Neural cell (in vitro differentiated cells): ENCODE data around the gene KRT36. TPM values are rescaled to one million over a fixed set of nuclear protein-coding genes. Genes with fewer than 3 reads are reported as not detected.

Source experiments
- H2AFZ ChIP-seq: fragments of 200-600, 300-800 bp; sonication (generic), shearing (Covaris generic); 2 replicates; pipeline ENCODE4 v1.6.0; 2014; ENCODE audit warnings: low read depth, mild to moderate bottlenecking, antibody characterized with exemption, low read length, moderate library complexity
- H3F3A ChIP-seq: fragments of 200-600 bp; shearing (Covaris generic); 2 replicates; pipeline ENCODE4 v1.6.1; 2016; ENCODE audit warnings: mild to moderate bottlenecking, moderate library complexity, mixed read lengths, antibody characterized with exemption, low read length; ENCODE audit not compliant: insufficient read depth, poor library complexity, severe bottlenecking
- H3K27ac ChIP-seq: fragments of 200-600, 300-800 bp; sonication (generic), shearing (Covaris generic); 2 replicates; pipeline ENCODE4 v1.5.1; 2014; ENCODE audit warnings: mild to moderate bottlenecking, low read length, moderate library complexity
- H3K27me3 ChIP-seq: fragments of 300-800, 200-600 bp; sonication (generic), shearing (Covaris generic); 2 replicates; pipeline ENCODE4 v1.6.0; 2014; ENCODE audit warnings: mild to moderate bottlenecking, low read depth, low read length, moderate library complexity; ENCODE audit not compliant: insufficient read depth
- H3K36me3 ChIP-seq: fragments of 300-800, 200-600 bp; sonication (generic), shearing (Covaris generic); 2 replicates; pipeline ENCODE4 v1.5.1; 2014; ENCODE audit warnings: mild to moderate bottlenecking, antibody characterized with exemption, low read length, moderate library complexity; ENCODE audit not compliant: insufficient read depth
- H3K4me2 ChIP-seq: fragments of 300-800, 200-600 bp; sonication (generic), shearing (Covaris generic); 2 replicates; pipeline ENCODE4 v1.6.0; 2014; ENCODE audit warnings: mild to moderate bottlenecking, low read length
- H3K4me3 ChIP-seq: fragments of 300-800, 200-600 bp; sonication (generic), shearing (Covaris generic); 2 replicates; pipeline ENCODE4 v1.5.1; 2014; ENCODE audit warnings: mild to moderate bottlenecking, low read length, moderate library complexity
- H3K79me2 ChIP-seq: fragments of 200-600 bp; shearing (Covaris generic); replicated peaks from 2 replicates; pipeline ENCODE4 v1.6.0; 2014; ENCODE audit warnings: mild to moderate bottlenecking, low read length, moderate library complexity; ENCODE audit not compliant: insufficient read depth
- H3K9ac ChIP-seq: fragments of 300-800, 200-600 bp; sonication (generic), shearing (Covaris generic); 2 replicates; pipeline ENCODE4 v1.6.1; 2016; ENCODE audit warnings: mild to moderate bottlenecking, low read length, mixed read lengths
- H3K9me2 ChIP-seq: fragments of 200-600 bp; shearing (Covaris generic); 2 replicates; pipeline ENCODE4 v1.6.1; 2016; ENCODE audit warnings: mild to moderate bottlenecking, low read length, mixed read lengths; ENCODE audit not compliant: insufficient read depth
- H3K9me3 ChIP-seq: fragments of 200-600, 300-800 bp; sonication (generic), shearing (Covaris generic); 2 replicates; pipeline ENCODE4 v1.6.1; 2016; ENCODE audit warnings: mild to moderate bottlenecking, mixed run types, low read length, moderate library complexity, mixed read lengths
- H4K20me1 ChIP-seq: fragments of 200-600 bp; shearing (Covaris generic); 2 replicates; pipeline ENCODE4 v1.6.1; 2016; ENCODE audit warnings: mild to moderate bottlenecking, mixed run types; ENCODE audit not compliant: insufficient read depth
- EP300 ChIP-seq: fragments of 450-650 bp; conservative IDR thresholded peaks from 2 replicates; pipeline ENCODE4 v1.6.1; 2014; ENCODE audit warnings: antibody characterized with exemption, mild to moderate bottlenecking, moderate library complexity; ENCODE audit not compliant: poor library complexity, severe bottlenecking
- EZH2 ChIP-seq: fragments of 200-600, 300-800 bp; shearing (Covaris generic), sonication (generic); IDR thresholded peaks from 2 replicates; pipeline ENCODE4 v1.6.1; 2014; ENCODE audit warnings: antibody characterized with exemption, low read length, borderline replicate concordance, mild to moderate bottlenecking; ENCODE audit not compliant: insufficient read depth, poor library complexity, severe bottlenecking
- MXI1 ChIP-seq: fragments of 450-650 bp; conservative IDR thresholded peaks from 2 replicates; pipeline ENCODE4 v1.6.1; 2014; ENCODE audit warnings: antibody characterized with exemption, mild to moderate bottlenecking; ENCODE audit not compliant: poor library complexity, severe bottlenecking
- POLR2AphosphoS5 ChIP-seq: IDR thresholded peaks from 2 replicates; pipeline ENCODE4 v1.6.1; 2012
- RAD21 ChIP-seq: fragments of 450-650 bp; conservative IDR thresholded peaks from 2 replicates; pipeline ENCODE4 v1.6.1; 2014; ENCODE audit warnings: antibody characterized with exemption, mild to moderate bottlenecking, moderate library complexity
- REST ChIP-seq: IDR thresholded peaks from 2 replicates; pipeline ENCODE4 v1.6.1; 2012; ENCODE audit warnings: borderline replicate concordance
- SMC3 ChIP-seq: fragments of 450-650 bp; conservative IDR thresholded peaks from 2 replicates; pipeline ENCODE4 v1.6.1; 2014; ENCODE audit warnings: antibody characterized with exemption, mild to moderate bottlenecking, moderate library complexity; ENCODE audit not compliant: poor library complexity
- TAF1 ChIP-seq: IDR thresholded peaks from 2 replicates; pipeline ENCODE4 v1.6.1; 2012; ENCODE audit warnings: low read depth
- polyA plus RNA-seq: library from polyadenylated mRNA; depleted of rRNA; stranded (reverse); fragments of >200 nt; gene quantifications from 2 replicates; pipeline ENCODE4 v1.2.3, GENCODE V29; 2014
- TF ChIP-seq, protein P1 (sequence below): fragments of 450-650 bp; IDR thresholded peaks from 2 replicates; pipeline ENCODE4 v1.5.1; 2014; ENCODE audit warnings: antibody characterized with exemption, mild to moderate bottlenecking, moderate library complexity; ENCODE audit not compliant: poor library complexity, severe bottlenecking

Gene KRT36
- polyA plus RNA-seq, 1 donor from 2014 or later: not detected

DNA sequence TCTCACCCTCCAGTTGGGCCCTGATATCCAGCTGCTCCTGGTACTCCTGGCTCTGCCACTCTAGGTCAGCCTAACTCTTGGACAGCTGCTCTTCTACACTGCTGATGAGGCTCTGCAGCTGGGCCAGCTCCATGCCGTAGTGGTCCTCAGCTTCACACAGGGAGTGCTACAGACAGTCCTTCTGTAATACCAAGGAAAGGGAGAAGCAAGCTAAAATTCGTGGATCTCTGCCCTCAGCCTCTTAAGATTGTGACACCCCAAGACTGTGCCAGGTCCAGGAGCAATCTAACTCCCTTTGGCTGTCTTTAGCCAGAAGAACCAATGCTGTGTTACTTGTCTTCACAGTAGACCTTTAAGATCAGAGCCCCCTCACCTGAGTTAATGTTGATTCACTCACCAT, 41.2 kb downstream of the KRT36 start:
- Histone ChIP-seq H3K4me3 (no peak overlapping the region), H3K79me2 (no peaks in the 10 kb centered on the region), H3K4me2 (no peak overlapping the region), H3K27me3 (no peaks in the 10 kb centered on the region), H2AFZ (no peak overlapping the region), H3F3A (no peaks in the 10 kb centered on the region), H4K20me1 (no peaks in the 10 kb centered on the region), H3K9me3 (no peaks in the 10 kb centered on the region), H3K9ac (no peak overlapping the region), H3K9me2 (no peaks in the 10 kb centered on the region), H3K27ac (no peak overlapping the region), H3K36me3 (no peaks in the 10 kb centered on the region)
- TF ChIP-seq TAF1 (no peak), RAD21 (no peak), EZH2 (no peak), EP300 (no peak), MXI1 (no peak), POLR2AphosphoS5 (no peak), SMC3 (no peak), REST (no peak)
- TF ChIP-seq, protein P1, sequence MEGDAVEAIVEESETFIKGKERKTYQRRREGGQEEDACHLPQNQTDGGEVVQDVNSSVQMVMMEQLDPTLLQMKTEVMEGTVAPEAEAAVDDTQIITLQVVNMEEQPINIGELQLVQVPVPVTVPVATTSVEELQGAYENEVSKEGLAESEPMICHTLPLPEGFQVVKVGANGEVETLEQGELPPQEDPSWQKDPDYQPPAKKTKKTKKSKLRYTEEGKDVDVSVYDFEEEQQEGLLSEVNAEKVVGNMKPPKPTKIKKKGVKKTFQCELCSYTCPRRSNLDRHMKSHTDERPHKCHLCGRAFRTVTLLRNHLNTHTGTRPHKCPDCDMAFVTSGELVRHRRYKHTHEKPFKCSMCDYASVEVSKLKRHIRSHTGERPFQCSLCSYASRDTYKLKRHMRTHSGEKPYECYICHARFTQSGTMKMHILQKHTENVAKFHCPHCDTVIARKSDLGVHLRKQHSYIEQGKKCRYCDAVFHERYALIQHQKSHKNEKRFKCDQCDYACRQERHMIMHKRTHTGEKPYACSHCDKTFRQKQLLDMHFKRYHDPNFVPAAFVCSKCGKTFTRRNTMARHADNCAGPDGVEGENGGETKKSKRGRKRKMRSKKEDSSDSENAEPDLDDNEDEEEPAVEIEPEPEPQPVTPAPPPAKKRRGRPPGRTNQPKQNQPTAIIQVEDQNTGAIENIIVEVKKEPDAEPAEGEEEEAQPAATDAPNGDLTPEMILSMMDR: no peak

DNA sequence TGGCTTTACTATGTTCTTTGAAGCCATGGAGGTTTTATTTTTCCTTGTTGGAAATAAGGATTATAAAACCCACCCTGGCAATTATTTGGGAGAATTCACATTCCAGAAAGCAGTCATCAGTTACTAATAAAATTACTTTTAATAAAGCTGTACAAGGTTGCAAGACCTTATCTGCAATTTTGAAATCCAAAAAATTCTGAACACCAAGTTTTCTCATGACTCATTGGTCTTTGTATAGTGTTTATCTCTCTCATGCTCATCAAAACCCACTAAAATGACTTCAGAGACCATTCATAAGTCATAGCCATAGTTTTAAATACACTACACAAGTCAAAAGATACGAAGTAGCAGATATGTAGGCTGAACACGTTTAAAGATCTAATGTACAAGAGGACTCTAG, 42.9 kb downstream of the KRT36 start:
- Histone ChIP-seq H3K9ac (no peak overlapping the region), H3K27ac (no peak overlapping the region), H3K79me2 (no peaks in the 10 kb centered on the region), H4K20me1 (no peaks in the 10 kb centered on the region), H3K36me3 (no peaks in the 10 kb centered on the region), H3K27me3 (no peaks in the 10 kb centered on the region), H3K4me2 (no peak overlapping the region), H3K9me3 (no peaks in the 10 kb centered on the region), H2AFZ (no peak overlapping the region), H3K4me3 (no peak overlapping the region), H3F3A (no peaks in the 10 kb centered on the region), H3K9me2 (no peaks in the 10 kb centered on the region)
- TF ChIP-seq SMC3: no peak
- no peak for TF ChIP-seq RAD21

GRCh38 chr17:41444640-41445039, 45.1 kb downstream of the KRT36 start:
- H3K27me3 ChIP-seq: no peaks in the 10 kb centered on the region
- no peak overlapping the region for H3K4me3 ChIP-seq
- no peaks in the 10 kb centered on the region for H3K9me2 ChIP-seq
- no peaks in the 10 kb centered on the region for H3K36me3 ChIP-seq
- no peak for TF ChIP-seq EZH2
- TF ChIP-seq REST: no peak
- no peak overlapping the region for H2AFZ ChIP-seq
- no peak overlapping the region for H3K9ac ChIP-seq
- no peak overlapping the region for H3K27ac ChIP-seq
- H3F3A ChIP-seq: no peaks in the 10 kb centered on the region
- H3K9me3 ChIP-seq: no peaks in the 10 kb centered on the region
- H4K20me1 ChIP-seq: no peaks in the 10 kb centered on the region
- no peak overlapping the region for H3K4me2 ChIP-seq
- H3K79me2 ChIP-seq: no peaks in the 10 kb centered on the region
